ENCODE data around the gene DDX43. TPM values are rescaled to one million over a fixed set of nuclear protein-coding genes. Genes with fewer than 3 reads are reported as not detected.
A peak's percentile ranks its signal among the peaks of the same experiment; 100 is the strongest.

Gene DDX43
- total RNA-seq, 2 experiments from 2014 or later = 0.16 to 0.31 TPM

DNA sequence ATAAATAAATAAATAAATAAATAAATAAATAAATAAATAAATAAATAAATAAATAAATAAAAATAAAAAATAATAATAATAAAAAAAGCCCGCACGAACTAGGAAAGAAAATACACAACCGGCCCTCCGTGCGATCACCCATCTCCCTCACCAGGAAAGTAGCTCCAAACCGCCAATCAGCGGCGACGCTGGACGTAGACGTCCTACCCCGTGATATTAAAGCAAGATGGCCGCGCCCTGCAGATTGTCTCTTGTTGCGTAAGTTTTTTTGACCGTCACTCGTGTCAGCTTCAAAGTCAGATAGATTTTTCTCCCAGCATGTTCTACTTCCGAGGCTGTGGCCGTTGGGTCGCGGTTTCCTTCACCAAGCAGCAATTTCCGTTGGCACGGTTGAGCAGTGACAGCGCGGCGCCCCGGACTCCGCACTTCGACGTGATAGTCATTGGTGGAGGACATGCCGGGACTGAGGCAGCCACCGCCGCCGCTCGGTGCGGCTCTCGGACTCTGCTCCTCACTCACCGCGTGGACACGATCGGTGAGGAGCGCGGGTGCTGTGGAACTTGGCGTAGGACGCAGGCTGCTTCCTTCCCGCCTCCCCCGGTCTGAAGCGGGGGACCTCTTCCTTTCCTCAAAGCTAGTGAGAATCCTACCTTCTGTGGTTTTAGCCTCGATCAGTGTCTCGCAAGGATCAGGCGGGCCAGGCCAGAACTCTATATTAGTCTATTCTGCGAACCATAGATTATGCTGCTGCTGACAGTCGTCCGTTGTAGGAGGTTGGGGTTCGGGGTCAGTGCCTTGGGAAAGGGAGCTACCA lies 67.1 kb downstream of the DDX43 start, which contains the start of gene MTO1:
Gene MTO1, plus strand, starts transcription at position 201 of the 814 bp plus-strand sequence. Its CDS starts 118 bp downstream, at position 319.
- ATAC-seq (peak; percentile 93), DNase-seq (peak; percentile 94)
- Mint-ChIP-seq H3K27me3 (no peaks in the 10 kb centered on the region), H3K27ac (peak within 1 kb of the TSS; percentile 99), H3K4me1 (ENCODE audit: low read depth) (peaks cover 38% of the 10 kb centered on the region), H3K9me3 (no peaks in the 10 kb centered on the region), H3K4me3 (peak within 1 kb of the TSS; percentile 91), H3K36me3 (ENCODE audit: low read depth) (peaks cover 29% of the 10 kb centered on the region)
- ChIA-PET POLR2A (interaction anchor here (0.6 to 5.4 kb wide), 25 partner anchors 9 to 193 kb away, joined by 3 to 73 read pairs (median 4); partner anchors contain the start of genes CGAS, EEF1A1 and SLC17A5), CTCF (interaction anchor here (0.8 to 1.6 kb wide), 10 partner anchors 9 to 192 kb away, joined by 3 to 7 read pairs (median 4); partner anchors contain the start of genes EEF1A1 and SLC17A5)
- TF ChIP-seq, protein P1, sequence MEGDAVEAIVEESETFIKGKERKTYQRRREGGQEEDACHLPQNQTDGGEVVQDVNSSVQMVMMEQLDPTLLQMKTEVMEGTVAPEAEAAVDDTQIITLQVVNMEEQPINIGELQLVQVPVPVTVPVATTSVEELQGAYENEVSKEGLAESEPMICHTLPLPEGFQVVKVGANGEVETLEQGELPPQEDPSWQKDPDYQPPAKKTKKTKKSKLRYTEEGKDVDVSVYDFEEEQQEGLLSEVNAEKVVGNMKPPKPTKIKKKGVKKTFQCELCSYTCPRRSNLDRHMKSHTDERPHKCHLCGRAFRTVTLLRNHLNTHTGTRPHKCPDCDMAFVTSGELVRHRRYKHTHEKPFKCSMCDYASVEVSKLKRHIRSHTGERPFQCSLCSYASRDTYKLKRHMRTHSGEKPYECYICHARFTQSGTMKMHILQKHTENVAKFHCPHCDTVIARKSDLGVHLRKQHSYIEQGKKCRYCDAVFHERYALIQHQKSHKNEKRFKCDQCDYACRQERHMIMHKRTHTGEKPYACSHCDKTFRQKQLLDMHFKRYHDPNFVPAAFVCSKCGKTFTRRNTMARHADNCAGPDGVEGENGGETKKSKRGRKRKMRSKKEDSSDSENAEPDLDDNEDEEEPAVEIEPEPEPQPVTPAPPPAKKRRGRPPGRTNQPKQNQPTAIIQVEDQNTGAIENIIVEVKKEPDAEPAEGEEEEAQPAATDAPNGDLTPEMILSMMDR (IDR thresholded peaks at IDR 0.05) = no peak
- intact Hi-C loops (cut with micrococcal nuclease) = loop anchor here (5.0 kb wide), 1 partner anchor 46 kb away; no protein-coding TSS in a partner anchor

Other genes with a start within 250 kb of the DDX43 start
- gene KHDC1L, start 169.3 kb upstream of the DDX43 start, total RNA-seq = not detected
- 1 to 10 TPM; 3.5 TPM for gene KHDC1, start 131.6 kb upstream of the DDX43 start, total RNA-seq
- not detected for gene DPPA5, start 40.6 kb upstream of the DDX43 start, total RNA-seq
- not detected for gene KHDC3L, start 32.2 kb upstream of the DDX43 start, total RNA-seq
- not detected for gene OOEP, start 24.9 kb upstream of the DDX43 start, total RNA-seq
- 10 to 100 TPM; 21.1 to 23.2 TPM for gene CGAS, start 57.5 kb downstream of the DDX43 start, total RNA-seq
- gene MTO1, start 66.9 kb downstream of the DDX43 start, total RNA-seq = 10 to 100 TPM; 42.1 to 43.2 TPM
- over 10,000 TPM; 15,479 to 15,634 TPM for gene EEF1A1, start 126.2 kb downstream of the DDX43 start, total RNA-seq